ENCODE data around the gene ALS2CL.

- no peak for TF ChIP-seq CTCF (IDR thresholded peaks at IDR 0.05; ENCODE audit: extremely low read depth in 1 of 2, insufficient read depth in 1 of 2, low read depth in 1 of 2, low read length in 2 of 2)
- TF ChIP-seq MAX (IDR thresholded peaks at IDR 0.05; ENCODE audit: insufficient read depth, insufficient read length): no peak
- no peak for TF ChIP-seq POLR2A (IDR thresholded peaks at IDR 0.05; ENCODE audit: low read depth, low read length)
- TF ChIP-seq EZH2 (IDR thresholded peaks at IDR 0.05; ENCODE audit: borderline replicate concordance, low read depth, low read length, severe bottlenecking): no peak
- no peak for TF ChIP-seq FOS (IDR thresholded peaks at IDR 0.05; ENCODE audit: borderline replicate concordance, insufficient read depth, low read length)
- TF ChIP-seq POLR2AphosphoS5 (IDR thresholded peaks at IDR 0.05; ENCODE audit: insufficient read depth, low read depth, low read length): no peak
- TF ChIP-seq JUN (IDR thresholded peaks at IDR 0.05; ENCODE audit: borderline replicate concordance, insufficient read depth, insufficient read length, low read depth): no peak
- TF ChIP-seq GATA2 (IDR thresholded peaks at IDR 0.05; ENCODE audit: insufficient read depth, insufficient read length, low read depth, low read length): no peak
Observed at GRCh38 chr3:46619845-46620778, 73.4 kb downstream of the ALS2CL start.

All from endothelial cell of umbilical vein (primary cell).